Liver (tissue), 3 donors: ENCODE measurements around the gene ADRA2A.

Experiments used
- ATF3 ChIP-seq: IDR thresholded peaks from 2 replicates; pipeline ENCODE4 v1.6.1; 2016; ENCODE audit warnings: antibody characterized with exemption
- HNF4G ChIP-seq: IDR thresholded peaks from 2 replicates; pipeline ENCODE4 v1.6.1; 2016; ENCODE audit warnings: antibody characterized with exemption
- MAX ChIP-seq: IDR thresholded peaks from 2 replicates; pipeline ENCODE4 v1.6.1; 2016; ENCODE audit warnings: antibody characterized with exemption
- RAD21 ChIP-seq, 2 donors: IDR thresholded peaks; 2 replicates each; pipeline ENCODE4 v1.6.1; 2016; ENCODE audit warnings: antibody characterized with exemption in 2 of 2, mild to moderate bottlenecking in 2 of 2
- REST ChIP-seq: IDR thresholded peaks from 2 replicates; pipeline ENCODE4 v1.6.1; 2016; ENCODE audit warnings: antibody characterized with exemption, mild to moderate bottlenecking
- SP1 ChIP-seq: IDR thresholded peaks from 2 replicates; pipeline ENCODE4 v1.6.1; 2018; ENCODE audit warnings: antibody characterized with exemption, mild to moderate bottlenecking
- TAF1 ChIP-seq: conservative IDR thresholded peaks from 2 replicates; pipeline ENCODE4 v1.6.1; 2016; ENCODE audit warnings: antibody characterized with exemption, mild to moderate bottlenecking
- YY1 ChIP-seq: IDR thresholded peaks from 2 replicates; pipeline ENCODE4 v1.6.1; 2016; ENCODE audit warnings: antibody characterized with exemption, mild to moderate bottlenecking
- TF ChIP-seq, protein P1 (sequence below): fragments of 150-350 bp; IDR thresholded peaks from 2 replicates; pipeline ENCODE4 v1.5.1; 2017; ENCODE audit warnings: improper control_type of control experiment, low read depth, low read length; ENCODE audit not compliant: missing input control
- donor health status: healthy.
- donor health status: healthy.

DNA sequence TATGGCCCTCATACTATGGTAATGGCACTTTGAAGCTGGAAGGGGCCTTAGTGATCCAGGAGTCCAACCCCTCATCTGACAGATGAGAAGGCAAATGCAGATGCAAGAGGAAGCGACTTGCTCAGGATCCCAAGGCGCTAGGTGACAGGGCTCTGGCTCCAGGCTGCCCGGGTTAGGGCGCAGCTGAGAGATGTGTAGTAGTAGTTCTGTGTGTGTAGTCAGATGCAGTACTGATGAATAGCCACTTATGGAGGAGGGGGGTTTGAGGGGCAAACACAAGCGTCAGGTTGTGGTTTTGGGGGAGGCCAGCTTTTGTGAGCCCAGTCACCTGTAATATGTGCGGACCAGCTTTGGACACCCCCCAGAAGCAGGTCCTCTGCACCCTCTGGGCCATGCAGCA lies 4.8 kb downstream of the ADRA2A start:
- TF ChIP-seq, protein P1, sequence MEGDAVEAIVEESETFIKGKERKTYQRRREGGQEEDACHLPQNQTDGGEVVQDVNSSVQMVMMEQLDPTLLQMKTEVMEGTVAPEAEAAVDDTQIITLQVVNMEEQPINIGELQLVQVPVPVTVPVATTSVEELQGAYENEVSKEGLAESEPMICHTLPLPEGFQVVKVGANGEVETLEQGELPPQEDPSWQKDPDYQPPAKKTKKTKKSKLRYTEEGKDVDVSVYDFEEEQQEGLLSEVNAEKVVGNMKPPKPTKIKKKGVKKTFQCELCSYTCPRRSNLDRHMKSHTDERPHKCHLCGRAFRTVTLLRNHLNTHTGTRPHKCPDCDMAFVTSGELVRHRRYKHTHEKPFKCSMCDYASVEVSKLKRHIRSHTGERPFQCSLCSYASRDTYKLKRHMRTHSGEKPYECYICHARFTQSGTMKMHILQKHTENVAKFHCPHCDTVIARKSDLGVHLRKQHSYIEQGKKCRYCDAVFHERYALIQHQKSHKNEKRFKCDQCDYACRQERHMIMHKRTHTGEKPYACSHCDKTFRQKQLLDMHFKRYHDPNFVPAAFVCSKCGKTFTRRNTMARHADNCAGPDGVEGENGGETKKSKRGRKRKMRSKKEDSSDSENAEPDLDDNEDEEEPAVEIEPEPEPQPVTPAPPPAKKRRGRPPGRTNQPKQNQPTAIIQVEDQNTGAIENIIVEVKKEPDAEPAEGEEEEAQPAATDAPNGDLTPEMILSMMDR: no peak
- TF ChIP-seq ATF3: no peak
- no peak for TF ChIP-seq YY1
- no peak for TF ChIP-seq MAX
- TF ChIP-seq SP1: no peak
- TF ChIP-seq TAF1: no peak
- no peak for TF ChIP-seq RAD21 (IDR thresholded peaks at IDR 0.05)
- TF ChIP-seq REST: no peak
- TF ChIP-seq HNF4G: no peak
